ENCODE measurements around the gene FHIT.

GRCh38 chr3:59817511-59817910, 1433.7 kb downstream of the FHIT start:
- TF ChIP-seq GATA3 (IDR thresholded peaks at IDR 0.05; ENCODE audit: low read depth, low read length) (no peak), GATA2 (IDR thresholded peaks at IDR 0.05; ENCODE audit: low read depth, low read length) (no peak)

Measured in SH-SY5Y (cell line).